ENCODE measurements around the gene CALML6.
"Not testable (repeated sequence)": the region's sequence is repeated elsewhere in the genome, so short reads cannot be mapped to it uniquely, and the experiment has no call there.

CALML6 gene

GRCh38 chr1:1922956-1923833 lies 8.1 kb downstream of the CALML6 start:
- DNase-seq (ENCODE audit: insufficient read length, low spot score) (no peak), FAIRE-seq (no peak)

GRCh38 chr1:1924386-1924785 lies 9.3 kb downstream of the CALML6 start:
- no peak for DNase-seq (ENCODE audit: insufficient read length, low spot score)
- no peak for FAIRE-seq

- no peak for FAIRE-seq
- no peak for DNase-seq (ENCODE audit: insufficient read length, low spot score)
These were observed 9.8 kb downstream of the CALML6 start for GRCh38 chr1:1924849-1925248.

- no peak for DNase-seq (ENCODE audit: insufficient read length, low spot score)
- FAIRE-seq = no peak
These were observed 10.6 kb downstream of the CALML6 start for GRCh38 chr1:1925437-1926345.

- FAIRE-seq (no peak), DNase-seq (ENCODE audit: insufficient read length, low spot score) (no peak)
These were observed 11.3 kb downstream of the CALML6 start for GRCh38 chr1:1926346-1926811.

GRCh38 chr1:1926886-1927660 lies 12.0 kb downstream of the CALML6 start:
- DNase-seq (ENCODE audit: insufficient read length, low spot score) = no peak
- FAIRE-seq = no peak

GRCh38 chr1:1927751-1928150 lies 12.7 kb downstream of the CALML6 start:
- DNase-seq (ENCODE audit: insufficient read length, low spot score) (no peak), FAIRE-seq (no peak)

- no peak for DNase-seq (ENCODE audit: insufficient read length, low spot score)
- FAIRE-seq = no peak
These were observed 13.4 kb downstream of the CALML6 start for GRCh38 chr1:1928231-1929101.

GRCh38 chr1:1929102-1929638 lies 14.1 kb downstream of the CALML6 start:
- DNase-seq (ENCODE audit: insufficient read length, low spot score) = no peak
- no peak for FAIRE-seq

- FAIRE-seq (no peak), DNase-seq (ENCODE audit: insufficient read length, low spot score) (no peak)
These were observed 14.8 kb downstream of the CALML6 start for GRCh38 chr1:1929639-1930545.

- not testable (repeated sequence) for FAIRE-seq; DNase-seq (ENCODE audit: insufficient read length, low spot score)
These were observed 19.8 kb downstream of the CALML6 start for GRCh38 chr1:1934848-1935247.

- FAIRE-seq (no peak), DNase-seq (ENCODE audit: insufficient read length, low spot score) (no peak)
These were observed 22.0 kb downstream of the CALML6 start for GRCh38 chr1:1937061-1937460.

- DNase-seq (ENCODE audit: insufficient read length, low spot score) = no peak
- FAIRE-seq = no peak
These were observed 22.7 kb downstream of the CALML6 start for GRCh38 chr1:1937549-1938275.

GRCh38 chr1:1938276-1938573 lies 23.2 kb downstream of the CALML6 start:
- no peak for FAIRE-seq
- no peak for DNase-seq (ENCODE audit: insufficient read length, low spot score)

- no peak for DNase-seq (ENCODE audit: insufficient read length, low spot score)
- FAIRE-seq = no peak
These were observed 23.7 kb downstream of the CALML6 start for GRCh38 chr1:1938613-1939295.

GRCh38 chr1:1939296-1940122 lies 24.4 kb downstream of the CALML6 start:
- FAIRE-seq (no peak), DNase-seq (ENCODE audit: insufficient read length, low spot score) (no peak)

GRCh38 chr1:1940123-1940425 lies 25.0 kb downstream of the CALML6 start:
- FAIRE-seq (no peak), DNase-seq (ENCODE audit: insufficient read length, low spot score) (no peak)

All from GM19239 (cell line).